Activated CD8-positive, alpha-beta memory T cell treated with anti-CD3 and anti-CD28 coated beads for 4 hours (primary cell): ENCODE results near the gene MRPS2.
"Not testable (repeated sequence)": the region's sequence is repeated elsewhere in the genome, so short reads cannot be mapped to it uniquely, and the experiment has no call there.

Experiments used
- DNase-seq, 2 donors: peaks; one replicate each; pipeline ENCODE4 v3.0.0-alpha.2; 2020; ENCODE audit warnings: low read depth in 2 of 2

The MRPS2 gene

DNA sequence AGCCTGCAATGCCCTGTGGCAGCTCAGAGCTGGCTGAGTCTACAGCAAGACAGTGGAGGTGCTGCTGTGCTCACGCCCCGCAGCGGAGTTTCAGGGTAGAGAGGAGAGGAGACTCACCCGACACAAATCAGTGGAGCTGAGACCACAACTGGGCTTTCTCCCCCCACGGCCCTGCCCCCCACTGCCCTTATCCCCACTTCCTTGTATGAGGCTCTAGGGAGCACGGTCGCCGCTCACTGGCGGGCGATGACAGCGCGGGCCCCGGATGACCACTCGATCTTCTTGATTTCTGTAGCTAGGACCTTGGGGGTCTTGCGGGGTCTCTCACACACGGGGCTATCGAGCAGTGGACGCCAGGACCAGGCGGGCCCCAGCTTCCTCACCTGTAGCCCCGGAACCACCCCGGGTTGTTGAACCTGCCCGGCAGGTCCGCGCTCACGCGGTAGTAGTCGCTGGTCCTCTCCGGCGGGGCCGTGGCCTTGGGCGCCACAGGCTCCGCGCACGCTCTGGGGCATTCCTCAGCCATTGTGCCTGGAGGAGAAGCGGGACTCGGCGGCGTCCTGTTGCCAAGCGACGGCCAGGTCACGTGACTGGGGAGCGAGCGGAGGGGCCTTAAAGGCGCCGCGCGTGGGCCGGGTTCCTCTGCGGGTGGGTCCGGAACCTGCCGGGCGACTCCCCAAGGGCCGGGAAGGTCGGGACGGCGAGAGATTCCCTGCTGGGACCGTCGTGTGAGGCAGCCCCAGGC lies 984 bp upstream of the MRPS2 start:
- peak; percentile 81 to 87 for DNase-seq

DNA sequence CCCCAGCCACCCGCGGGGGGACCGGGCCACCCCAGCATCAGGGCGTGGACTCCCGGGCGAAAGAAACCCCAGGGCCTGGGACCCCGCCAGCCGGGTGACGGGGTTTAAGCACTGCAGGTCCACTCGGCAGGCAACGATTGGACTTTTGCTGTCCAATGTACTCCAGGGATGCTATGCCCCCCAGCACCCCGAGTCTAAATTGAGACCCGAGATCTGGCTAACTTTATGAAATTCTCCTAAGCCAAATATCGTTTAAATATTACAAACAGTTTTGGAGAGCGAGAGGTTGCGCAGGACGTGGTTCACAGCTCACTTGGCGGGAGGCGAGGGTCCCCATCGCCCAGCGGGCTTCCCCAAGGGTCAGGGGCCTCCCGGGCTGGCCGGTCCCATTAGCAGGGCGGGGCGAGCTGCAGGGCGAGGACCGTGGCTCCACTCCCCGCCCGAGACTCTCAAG lies 384 bp upstream of the MRPS2 start:
- no peak for DNase-seq

DNA sequence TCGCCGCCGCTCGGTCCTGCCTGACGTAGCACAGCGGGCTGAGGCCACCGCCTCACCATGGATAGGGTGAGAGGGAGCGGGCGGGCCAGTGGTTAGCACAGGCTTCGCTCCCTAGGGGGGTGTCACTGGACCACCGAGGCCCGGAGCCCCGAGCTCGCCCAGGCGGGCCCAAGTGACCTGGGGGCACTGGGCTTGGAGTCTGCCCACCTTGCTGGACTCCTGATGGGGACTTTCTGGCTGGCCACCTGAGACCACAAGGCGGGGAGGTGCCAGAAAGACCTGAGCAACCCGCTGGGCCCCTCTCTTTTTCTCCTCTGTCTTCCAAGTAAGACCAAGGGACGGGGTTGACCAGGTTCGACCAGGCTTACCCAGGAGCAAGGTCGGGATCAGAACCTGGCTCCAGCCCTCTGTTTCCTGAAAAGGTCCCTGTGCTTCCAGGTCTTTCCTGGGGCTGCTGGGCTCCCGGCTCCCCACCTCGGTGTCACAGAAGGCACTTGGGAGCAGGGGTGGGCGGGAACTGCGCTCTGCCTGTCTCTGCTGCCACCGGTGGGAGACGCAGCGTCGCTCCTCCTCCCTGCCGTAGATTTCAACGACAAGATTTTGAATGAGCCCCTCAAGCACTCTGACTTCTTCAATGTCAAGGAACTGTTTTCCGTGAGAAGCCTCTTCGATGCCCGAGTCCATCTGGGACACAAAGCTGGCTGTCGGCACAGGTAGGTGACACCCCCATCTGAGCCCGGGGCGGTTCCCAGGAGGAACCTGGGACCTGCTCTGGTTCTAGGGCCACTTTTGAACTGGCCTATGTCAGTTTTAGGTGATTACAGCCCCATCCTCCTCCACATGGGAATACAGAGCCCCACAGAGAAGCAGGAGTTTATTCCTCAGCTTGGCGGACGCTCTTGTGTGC lies 1.0 kb downstream of the MRPS2 start:
- no peak for DNase-seq

DNA sequence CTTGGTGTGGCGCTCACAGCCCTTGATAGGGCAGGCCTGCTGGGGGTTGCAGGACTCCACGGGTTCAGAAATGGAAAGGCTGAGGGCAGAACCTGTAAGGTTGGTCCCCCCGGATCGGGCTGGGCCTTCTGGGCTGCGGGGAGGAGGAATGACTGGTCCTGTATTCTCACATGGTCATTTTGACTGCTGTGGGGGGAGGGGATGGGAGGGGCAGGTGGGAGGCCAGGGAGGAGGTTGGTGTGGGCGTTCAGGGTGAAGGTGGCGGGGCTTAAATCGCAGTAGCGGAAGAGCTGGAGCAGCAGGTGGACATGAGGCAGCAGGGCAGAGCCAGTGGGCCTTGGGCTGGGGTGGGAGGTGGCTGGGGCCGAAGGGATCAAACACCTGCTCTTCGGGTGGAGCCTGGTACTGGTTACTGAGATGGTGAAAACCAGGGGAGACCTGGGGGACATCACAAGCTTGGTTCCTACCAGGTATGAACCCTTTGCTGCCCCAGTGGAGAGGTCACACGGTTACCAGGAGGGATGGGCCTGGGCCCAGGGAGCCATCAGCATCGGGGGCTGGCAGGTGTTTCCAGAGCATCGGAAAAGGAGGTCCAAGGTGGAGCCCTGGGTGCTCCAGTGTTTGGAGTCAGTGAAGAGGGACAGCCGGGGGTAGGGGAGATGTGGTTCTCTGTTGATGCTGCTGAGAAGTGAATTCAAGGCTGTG lies 1.8 kb downstream of the MRPS2 start:
- no peak for DNase-seq

DNA sequence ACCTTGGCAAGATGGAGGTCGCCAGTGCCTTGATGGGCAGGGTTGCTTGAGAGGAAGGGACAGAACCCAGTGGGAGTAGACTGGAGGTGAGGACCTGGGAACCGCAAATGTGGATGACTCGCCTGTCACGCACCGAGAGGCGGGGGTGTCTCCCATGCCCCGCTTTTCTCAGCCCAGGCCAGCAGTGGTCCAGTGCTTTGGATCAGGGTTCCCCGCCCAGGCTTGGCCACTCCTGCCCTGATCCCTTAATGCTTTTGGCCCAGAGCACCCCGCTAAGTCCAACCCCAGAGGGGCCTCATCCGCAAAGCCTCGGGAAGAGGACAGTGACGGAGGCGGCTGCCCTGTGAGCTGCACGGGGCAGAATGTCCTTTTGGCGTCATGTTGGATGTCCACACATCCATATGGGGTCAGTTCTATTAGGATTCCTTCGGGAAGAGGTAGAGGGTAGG lies 2.4 kb downstream of the MRPS2 start:
- DNase-seq = no peak

DNA sequence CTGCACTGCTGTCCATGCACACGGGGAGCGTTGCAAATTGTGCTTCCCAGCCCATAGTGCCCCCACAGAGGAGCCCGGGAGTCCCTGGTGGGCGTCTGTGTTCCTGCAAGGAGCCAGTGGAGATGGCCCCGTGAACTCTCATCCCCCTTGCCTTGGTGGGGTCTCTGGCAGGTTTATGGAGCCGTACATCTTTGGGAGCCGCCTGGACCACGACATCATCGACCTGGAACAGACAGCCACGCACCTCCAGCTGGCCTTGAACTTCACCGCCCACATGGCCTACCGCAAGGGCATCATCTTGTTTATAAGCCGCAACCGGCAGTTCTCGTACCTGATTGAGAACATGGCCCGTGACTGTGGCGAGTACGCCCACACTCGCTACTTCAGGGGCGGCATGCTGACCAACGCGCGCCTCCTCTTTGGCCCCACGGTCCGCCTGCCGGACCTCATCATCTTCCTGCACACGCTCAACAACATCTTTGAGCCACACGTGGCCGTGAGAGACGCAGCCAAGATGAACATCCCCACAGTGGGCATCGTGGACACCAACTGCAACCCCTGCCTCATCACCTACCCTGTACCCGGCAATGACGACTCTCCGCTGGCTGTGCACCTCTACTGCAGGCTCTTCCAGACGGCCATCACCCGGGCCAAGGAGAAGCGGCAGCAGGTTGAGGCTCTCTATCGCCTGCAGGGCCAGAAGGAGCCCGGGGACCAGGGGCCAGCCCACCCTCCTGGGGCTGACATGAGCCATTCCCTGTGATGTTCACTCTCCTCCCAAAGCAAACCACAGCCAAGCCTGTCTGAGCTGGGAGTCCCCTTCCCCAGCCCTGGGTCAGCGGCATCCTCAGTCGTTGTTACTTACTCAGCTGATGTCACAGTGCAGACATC lies 3.1 kb downstream of the MRPS2 start:
- no peak for DNase-seq

DNA sequence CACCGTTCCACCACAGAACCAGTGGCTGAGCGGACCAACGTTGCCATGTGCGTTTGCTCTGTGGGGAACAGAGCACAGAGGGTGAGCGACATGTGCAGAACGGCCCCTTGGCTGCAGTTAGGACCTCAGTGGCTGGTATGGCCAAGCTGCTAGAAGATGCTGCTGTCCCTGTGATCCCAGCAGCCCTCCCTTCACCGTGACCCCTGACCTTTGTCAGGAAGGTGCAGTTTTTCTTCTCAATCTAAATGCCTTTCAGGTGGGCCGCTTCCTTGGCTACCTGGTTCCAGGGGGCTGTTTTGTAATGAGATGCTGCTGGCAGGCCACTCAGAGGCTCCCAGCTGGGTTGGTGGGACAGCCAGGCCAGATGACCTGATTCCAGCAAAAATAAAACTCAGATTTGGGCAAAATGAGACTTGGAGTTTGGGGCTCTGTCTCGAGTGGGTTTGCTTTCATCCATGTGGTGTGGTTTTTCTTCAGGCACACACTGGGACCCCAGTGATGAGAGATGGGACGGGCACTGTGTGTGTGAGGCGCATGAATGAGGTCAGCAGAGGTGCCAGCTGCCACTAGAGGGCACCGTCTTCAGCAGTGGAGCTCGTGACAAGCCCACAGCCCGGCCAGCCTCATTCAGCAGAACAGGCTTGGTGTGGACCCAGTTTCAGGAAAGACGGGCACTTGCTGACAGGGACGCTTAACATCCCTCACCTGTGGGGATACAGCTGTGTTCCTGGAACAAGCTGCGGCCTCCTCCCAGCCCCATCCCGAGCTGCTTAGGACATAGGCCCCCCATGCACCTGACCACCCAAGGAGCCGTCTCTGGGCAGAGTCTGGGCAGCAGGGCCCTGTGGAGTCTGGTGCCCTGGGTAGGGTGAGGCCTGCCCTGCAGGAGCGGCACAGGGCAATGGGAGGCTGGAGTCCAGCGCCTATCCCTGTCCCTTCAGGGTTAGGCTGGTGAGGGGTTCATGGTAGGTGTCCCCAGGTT lies 4.1 kb downstream of the MRPS2 start:
- peak in 1 of 2 donors; percentile 26 for DNase-seq

DNA sequence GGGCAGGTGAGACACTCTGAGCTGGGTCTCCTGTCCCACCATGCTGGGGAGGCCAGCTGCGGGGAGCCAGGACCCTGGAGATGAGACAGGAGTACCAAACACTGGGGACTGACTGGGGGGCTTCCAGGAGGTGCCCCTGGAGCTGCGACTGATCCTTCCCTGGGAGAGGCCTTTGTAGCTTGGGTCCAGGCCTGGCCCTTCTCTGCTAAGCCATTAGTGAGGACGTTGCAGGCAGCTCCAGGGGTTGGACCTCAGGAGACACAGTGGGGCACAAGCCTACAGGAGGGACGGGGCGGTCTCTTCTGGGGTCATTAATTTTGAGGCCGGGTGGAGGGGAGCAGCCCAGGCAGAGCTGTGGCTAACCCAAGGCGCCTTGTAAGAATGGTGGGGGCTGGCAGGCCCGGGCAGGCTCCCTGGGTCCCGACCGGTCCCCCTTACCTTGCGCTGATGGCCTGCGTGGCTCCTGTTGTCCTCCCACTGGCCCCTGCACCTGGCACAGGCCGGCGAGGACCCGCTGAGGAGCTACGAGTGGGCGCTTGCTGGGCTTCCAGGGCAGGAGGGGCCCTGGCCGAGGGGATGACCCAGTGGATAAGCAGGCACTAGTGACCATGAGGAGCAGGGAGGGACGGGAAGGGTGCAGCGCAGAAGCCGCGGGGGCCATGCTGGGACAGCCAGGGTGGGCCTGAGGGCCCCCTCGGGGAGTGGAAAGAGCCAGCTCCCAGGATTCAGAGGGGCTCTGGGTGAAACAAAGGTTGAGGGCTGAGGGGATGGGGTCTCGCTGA lies 5.1 kb downstream of the MRPS2 start:
- no peak for DNase-seq

DNA sequence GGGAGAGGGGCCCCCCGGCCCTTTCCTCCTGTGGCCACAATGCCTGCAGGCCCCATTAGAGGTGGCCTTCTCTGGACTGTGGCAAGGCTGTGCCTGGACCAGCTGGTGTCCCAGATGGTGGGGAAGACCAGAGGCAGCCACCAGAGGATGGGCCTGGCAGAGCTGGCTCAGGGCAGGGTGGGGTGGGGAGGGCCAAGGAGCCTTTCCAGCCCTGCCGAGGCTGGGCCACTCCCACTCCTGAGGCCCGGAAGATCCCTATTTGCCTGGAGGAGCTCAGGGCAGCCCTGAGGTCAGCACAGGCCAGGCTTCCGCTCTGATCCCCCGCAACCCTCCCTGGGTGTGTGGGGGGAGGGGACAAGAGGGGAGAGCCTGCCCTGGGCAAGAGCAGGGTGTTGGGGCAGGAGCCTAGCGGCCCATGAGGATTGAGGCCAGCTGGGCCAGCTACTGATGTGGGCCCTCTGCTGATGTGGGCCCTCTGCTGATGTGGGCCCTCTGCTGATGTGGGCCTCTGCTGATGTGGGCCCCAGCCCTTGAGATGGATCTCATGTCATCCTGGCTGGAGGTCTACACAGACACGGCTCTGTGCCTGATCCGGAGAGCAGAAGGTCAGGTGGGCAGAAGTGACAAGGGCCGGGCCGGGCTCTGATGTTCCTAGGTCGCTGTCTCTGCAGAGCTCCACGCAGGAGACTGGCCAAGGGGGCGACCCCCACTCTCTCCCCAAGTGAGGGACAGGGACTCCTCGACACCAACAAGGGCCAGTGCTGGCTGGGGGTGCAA lies 6.0 kb downstream of the MRPS2 start:
- no peak for DNase-seq

DNA sequence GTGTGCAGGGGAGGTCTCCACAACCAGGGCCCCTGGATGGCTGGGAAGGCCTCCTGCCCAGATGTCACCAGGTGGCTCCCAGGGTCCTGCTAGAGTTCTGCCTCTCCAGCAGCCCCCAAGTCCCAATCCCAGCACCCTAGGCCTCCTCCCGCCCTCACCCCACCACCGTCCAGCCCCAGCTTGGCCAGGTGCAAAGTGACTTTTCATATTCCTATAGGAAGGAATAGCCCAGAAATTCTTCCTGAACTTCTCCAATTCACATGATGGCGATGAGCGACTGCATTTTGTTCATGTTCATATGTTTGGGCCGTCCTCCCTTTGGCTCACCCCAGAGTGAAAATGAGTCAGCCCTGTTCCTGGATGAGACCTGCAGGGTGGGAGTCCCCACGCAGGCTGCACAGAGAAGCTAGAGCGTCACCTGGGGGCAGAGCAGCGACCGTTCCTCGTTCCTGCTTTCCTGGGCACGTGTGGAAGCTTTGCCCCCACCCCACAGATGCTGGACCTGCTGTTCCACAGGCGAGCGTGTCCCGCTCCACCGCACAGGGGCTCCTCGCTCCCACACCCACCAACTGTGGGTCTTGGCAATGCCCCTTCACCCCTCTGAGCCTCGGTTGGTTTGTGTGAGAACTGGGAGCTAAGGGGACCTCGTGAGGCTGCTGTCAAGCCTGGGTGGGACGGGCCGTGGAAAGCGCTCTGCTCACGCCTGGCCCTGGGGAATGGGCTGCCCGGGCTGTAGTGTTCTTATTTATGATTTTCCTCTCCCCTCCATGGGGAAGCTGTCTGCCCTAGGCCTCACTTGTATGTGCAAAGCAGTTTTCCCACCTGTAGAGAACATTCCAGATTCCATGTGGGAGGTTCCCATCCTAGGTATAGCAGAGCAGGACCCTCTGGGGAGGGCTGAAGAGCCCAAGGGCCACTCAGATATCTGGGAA lies 6.9 kb downstream of the MRPS2 start:
- no peak for DNase-seq

DNA sequence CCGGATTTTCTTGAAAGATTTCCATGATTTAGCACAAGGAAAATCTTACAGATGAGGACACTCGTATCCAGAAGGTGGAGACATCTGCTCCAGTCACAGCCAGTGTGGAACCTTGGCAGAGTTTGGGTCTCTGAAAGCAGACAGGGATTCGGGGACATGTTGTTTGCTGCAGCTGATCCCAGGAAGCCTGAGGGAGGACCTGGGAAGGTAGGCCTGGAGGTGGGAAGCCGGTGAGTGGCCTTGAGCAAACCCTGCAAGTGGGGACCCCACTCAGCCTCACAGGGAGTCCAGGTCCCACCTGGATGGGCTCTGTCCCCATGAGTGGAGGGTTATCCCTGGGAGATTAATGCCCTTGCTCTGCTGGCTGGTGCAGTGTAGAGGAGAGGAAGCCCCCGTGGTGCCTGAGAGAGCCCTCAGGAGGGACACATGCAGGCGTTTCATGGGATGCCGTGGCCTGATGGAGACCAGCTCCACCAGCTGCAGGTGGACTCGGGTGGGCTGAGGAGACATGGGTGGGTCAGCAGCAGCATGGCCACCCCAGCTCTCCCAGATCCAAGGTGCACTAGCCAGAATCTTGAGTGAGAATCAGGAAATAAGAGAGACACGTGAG lies 7.8 kb downstream of the MRPS2 start:
- no peak for DNase-seq

DNA sequence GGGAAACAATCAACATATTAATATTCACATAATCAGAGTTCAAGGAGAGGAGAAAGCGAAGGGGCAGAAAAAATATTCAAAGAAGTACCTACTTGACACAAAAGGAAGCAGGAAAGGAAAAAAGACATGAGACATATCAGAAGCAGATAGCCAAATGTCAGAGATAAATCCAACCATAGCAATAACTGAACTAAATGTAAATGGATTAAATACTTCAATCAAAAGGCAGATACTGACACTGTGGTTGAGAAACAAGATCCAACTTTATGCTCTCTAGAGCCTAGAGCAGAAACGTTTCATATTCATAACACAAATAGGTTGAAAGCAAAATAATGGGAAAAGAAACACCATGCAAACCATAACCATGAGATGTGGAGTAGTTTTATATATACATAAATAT lies 9.0 kb downstream of the MRPS2 start:
- DNase-seq = no peak

DNA sequence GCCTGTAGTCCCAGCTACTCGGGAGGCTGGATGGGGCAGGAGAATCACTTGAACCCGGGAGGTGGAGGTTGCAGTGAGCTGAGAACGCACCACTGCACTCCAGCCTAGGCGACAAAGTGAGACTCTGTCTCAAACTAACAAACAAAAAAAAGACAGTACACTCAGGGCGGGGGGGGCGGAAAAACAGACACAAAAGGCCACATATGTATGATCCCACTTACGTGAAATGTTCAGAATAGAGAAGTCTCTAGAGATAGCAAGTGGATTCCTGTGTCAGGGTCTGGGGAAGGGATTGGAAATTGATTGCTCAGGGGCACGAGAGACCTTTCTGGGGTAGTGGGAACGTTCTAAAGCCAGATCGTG lies 11.7 kb downstream of the MRPS2 start:
- DNase-seq = no peak

DNA sequence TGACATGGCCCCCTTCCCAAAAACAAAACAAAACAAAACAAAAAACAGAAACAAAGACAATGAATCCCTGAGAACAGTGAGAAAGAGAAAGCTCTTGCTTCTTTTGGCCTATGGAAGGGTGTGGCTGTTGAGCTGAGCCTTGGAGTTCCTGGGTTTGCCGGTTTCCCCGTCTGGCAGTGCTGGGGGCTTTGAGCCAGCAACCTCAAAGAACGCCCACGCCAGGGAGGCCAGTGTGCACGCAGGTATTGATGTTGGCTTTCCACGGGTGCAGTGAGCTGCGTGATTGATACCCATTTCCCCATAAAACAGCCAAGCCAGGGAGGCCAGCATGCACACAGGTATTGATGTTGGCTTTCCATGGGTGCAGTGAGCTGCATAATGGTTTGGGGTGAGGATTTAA lies 12.4 kb downstream of the MRPS2 start:
- no peak for DNase-seq

DNA sequence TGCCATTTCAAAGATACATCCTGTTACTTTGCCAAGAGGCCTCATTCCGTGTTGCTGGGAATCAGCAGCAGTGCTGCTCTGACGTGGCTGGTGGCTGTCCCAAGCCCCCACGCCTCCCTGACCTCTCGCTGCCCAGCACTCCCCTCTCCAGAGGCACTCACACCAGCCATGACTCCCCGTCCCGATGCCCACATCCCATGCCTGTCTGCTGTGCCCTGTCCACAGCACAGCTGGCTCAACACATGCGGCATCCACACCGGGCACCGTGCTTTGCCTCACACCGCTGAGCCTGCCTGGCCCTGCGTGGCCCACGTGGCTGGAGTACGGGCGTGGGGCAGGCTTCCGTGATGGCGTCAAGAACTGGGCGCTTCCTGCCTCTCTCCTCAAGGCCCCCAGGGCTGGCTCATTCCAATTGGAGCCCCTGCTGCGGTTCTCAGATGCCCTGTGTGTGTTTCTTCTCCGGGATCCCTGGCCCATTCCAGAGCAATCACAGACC lies 12.9 kb downstream of the MRPS2 start:
- DNase-seq = no peak

DNA sequence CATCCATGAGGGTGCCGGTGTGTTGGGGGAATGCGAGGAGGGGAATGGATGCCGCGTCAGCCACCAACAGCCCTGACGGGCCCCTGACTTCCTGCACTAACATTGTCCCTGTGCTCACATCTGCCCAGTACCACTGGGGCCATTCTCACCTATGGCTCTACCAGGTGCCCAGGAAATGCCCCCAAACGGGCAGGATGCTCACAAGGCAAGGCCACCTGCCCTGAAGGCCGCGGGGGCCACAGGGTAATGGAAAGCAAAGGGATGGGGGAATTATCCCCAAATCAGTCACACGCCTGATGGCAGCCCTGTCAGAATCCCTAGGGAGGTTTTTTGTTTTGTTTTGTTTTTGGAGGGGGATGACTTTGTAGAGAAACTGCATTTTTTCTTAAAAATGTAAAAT lies 13.4 kb downstream of the MRPS2 start:
- not testable (repeated sequence) for DNase-seq
